Hepatocyte (in vitro differentiated cells): ENCODE data around the gene METTL2B.

Experiments
- CTCF ChIP-seq: fragments of 200-600 bp; sonication (generic); IDR thresholded peaks from 2 replicates; pipeline ENCODE4 v1.5.1; 2016; ENCODE audit warnings: antibody characterized with exemption, mild to moderate bottlenecking; ENCODE audit not compliant: poor library complexity
- EZH2 ChIP-seq: fragments of 200-600 bp; sonication (generic); IDR thresholded peaks from 2 replicates; pipeline ENCODE4 v1.6.1; 2016; ENCODE audit warnings: antibody characterized with exemption, mild to moderate bottlenecking, borderline replicate concordance
- EZH2phosphoT487 ChIP-seq: fragments of 200-600 bp; sonication (generic); IDR thresholded peaks from one replicate; pipeline ENCODE4 v1.6.1; 2018; ENCODE audit warnings: antibody characterized with exemption, mild to moderate bottlenecking, low read depth, moderate library complexity; ENCODE audit not compliant: unreplicated experiment, severe bottlenecking

- TF ChIP-seq CTCF (no peak), EZH2 (no peak), EZH2phosphoT487 (no peak)
Measured at GRCh38 chr7:128431754-128432153, 44.8 kb upstream of the METTL2B start.
